Measurements from ENCODE around the gene GATA6. TPM values are rescaled to one million over a fixed set of nuclear protein-coding genes. Genes with fewer than 3 reads are reported as not detected.

The GATA6 gene
- total RNA-seq, 1 donor from 2014 or later = 0.32 TPM

GRCh38 chr18:22166069-22166950 is 3.1 kb upstream of the GATA6 start:
- ATAC-seq = no peak

DNA sequence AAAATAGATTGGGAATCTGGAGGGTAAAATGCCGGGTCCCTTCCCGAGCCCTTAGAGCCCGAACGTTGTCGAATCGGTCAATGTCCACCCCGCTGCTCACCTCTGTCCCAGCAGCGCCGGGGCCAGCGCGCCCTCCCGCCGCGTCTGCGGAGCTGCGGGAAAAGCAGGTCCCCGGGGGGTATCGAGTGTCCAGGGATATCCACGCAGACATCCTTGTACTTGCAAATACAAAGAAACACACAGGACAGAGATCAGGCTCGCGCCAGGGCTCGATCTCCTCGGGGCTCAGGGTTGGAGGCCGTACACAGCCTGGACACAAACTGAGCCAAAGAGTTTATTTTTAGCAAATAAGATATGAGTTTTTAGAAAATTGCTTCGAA is 2.3 kb upstream of the GATA6 start:
- ATAC-seq = no peak

- ATAC-seq = no peak
Measured at GRCh38 chr18:22167471-22168241, 1.7 kb upstream of the GATA6 start.

GRCh38 chr18:22168360-22168921 is 948 bp upstream of the GATA6 start:
- ATAC-seq = no peak

DNA sequence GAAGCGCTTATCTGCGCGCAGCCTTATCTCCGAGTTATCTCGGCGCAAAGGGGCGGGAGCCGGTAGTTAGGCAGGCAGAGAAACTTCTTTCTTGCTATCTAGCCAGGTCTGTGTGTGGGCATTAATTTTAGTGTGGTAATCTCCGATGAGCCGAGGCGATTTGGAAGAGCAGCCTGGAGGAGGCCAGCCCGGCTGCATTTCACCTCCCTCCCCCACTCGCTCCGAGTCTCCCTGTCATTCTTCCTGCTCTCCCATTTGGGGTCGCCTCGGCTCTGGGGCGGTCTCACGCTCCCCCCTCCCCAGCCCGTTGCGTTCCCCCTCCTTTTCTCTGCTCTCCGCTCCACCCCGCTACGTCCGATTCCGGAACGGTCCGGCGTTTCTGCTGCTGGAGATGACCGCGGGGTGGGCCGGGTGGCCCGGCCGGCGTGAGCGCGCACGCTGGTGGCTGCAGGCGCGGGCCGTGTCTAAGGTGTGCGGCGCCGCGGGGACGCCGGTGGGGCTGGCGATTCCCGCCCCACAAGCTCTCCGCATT is 566 bp downstream of the GATA6 start:
- ATAC-seq = peak; percentile 40

DNA sequence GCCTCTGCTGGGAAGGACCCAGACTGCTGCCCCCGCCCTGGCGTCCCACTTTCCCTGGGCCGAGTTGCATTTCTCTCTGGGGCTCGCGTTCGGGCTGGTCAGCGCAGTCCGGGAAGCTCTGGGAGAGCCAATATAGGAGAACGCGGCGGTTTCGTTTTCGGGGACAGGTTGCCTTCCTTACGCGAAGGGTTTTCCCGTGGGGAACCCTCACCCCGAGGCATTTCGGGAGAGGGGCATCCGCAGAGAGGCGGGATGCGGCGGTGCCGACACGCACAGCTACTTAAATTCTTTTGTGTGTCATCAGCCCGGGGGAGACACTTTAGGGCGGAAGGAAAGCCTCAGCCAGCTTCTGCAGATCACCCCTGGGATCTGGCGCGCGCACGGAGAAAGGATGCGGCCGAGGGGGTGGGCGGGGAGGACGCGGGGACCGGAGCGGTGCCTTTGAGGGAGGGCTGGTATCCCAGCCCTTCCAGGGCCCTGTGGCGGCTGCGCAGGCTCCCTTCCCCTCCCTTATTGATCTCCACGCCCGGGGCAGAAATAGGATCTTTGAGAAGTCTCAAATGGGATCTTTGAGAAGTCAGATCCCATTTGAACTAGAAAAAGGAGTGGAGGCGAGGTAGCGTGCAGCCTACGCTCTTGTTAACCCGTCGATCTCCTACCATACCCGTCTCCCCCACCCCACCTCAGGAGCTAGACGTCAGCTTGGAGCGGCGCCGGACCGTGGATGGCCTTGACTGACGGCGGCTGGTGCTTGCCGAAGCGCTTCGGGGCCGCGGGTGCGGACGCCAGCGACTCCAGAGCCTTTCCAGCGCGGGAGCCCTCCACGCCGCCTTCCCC is 1.2 kb downstream of the GATA6 start:
- ATAC-seq = no peak

- no peak for ATAC-seq
Measured at GRCh38 chr18:22171258-22172119, 2.1 kb downstream of the GATA6 start.

- no peak for ATAC-seq
Measured at GRCh38 chr18:22172120-22172582, 2.8 kb downstream of the GATA6 start.

GRCh38 chr18:22172594-22173049 is 3.2 kb downstream of the GATA6 start:
- no peak for ATAC-seq

- no peak for ATAC-seq
Measured at GRCh38 chr18:22173221-22173927, 4.0 kb downstream of the GATA6 start.

DNA sequence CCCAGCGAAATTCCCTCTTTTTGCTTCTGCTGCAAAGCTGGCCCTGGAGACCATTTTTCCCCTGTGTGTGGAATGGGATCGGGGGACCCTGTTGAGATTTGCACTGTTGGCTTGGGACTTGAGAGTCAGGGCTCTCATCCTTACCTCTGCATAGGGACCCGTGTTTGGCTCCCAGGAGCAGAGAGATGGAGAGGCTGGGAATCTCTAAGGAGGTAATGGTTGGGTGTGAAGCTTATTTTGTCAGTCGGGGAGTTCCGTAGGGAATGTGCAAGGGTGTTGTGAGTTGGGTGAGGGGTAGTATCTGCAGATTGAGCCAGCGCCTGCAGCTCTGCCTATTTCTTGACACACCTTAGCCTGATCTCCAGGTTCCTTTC is 4.5 kb downstream of the GATA6 start:
- no peak for ATAC-seq

DNA sequence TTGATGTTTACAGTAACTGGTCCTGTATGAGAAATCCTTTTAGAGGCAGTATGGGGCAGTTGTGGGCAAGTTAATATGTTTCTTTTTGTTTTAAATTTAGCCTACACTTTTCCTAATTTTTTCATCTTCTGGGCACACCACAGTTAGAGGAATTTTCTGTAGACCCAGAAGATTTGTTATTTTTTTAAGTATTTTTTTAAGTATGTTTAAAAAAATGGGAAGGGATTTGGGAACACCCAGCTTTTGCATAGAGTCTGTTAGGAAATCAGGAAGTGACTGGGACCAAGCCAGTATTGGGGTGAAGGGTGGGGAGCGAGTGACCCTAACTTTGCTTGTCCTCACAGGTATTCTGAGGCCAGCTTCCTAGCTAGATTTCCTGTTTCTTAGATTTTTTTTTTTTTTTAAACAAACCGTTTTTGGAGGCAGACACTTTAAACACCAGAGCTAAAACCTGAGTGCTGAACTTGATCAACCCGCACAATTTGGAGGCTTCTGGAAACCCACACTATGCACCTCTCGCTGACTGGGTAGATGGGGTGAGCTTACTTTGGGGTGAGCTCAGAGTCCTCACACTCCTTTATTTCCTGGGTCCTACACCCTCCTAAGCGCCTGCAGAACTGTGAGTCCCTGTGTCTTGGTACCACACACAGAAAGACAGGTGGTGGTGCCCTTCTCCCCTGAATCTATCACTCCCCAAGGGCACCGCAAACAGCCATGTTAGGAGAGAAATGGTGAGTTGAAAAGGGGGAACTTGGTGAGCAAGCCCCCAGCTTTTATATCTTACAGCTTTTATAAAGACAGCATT is 5.2 kb downstream of the GATA6 start:
- ATAC-seq = no peak

GRCh38 chr18:22175346-22175745 is 6.0 kb downstream of the GATA6 start:
- ATAC-seq = no peak

- ATAC-seq = no peak
Measured at GRCh38 chr18:22176420-22177326, 7.3 kb downstream of the GATA6 start.

DNA sequence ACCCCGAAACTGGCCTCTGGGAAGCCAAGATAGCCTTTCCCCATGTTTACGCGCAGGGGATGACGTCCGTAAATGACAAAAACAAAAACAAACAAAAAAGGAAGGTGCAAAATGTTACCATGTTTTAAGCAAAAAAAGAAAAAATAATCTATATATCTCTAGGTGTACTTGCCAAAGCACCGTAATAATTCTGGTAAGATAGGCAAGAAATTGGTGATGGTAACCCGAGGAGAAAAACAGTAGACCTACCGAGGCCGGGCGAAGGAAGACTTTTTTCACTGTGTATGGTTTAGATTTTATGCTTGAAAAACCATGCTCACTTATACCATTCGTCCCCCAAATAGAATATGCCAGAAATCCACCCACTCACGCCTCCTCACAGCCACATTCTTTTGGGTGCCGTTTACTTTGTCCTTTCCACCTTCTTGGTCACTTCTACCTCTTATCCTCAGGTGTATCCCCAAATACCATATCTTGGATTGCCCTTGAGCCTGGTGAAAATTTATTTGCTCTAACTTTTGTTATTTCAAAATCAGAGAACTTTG is 8.0 kb downstream of the GATA6 start:
- no peak for ATAC-seq

DNA sequence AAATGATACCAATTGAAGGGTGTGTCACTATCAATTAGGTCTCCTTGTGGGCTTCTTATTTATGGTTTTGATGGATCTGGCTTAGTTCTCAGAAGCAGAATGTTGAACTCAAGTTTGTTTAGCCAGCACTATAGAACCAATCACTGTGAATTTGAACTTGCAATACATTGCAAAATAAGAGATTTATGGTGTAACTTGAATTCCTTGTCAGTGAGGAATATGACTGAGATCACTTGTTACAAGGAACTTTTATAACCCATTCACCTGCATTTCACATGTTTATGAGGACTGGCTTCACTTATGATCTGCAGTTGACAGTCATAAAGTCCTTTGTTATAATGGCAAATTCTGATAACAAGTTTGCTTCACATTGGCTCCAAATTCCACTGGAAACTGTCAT is 9.8 kb downstream of the GATA6 start:
- no peak for ATAC-seq

- no peak for ATAC-seq
Measured at GRCh38 chr18:22179631-22180030, 10.2 kb downstream of the GATA6 start.

- no peak for ATAC-seq
Measured at GRCh38 chr18:22180722-22181121, 11.3 kb downstream of the GATA6 start.

Data from esophagus mucosa (tissue), 1 donor.